ENCODE data around the gene GON7. TPM values are rescaled to one million over a fixed set of nuclear protein-coding genes. Genes with fewer than 3 reads are reported as not detected.

GON7 gene
- total and polyA plus RNA-seq, 7 donors: 7.4 to 49.3 (median 10.3) TPM

GRCh38 chr14:93156693-93157369 is 50.0 kb downstream of the GON7 start:
- Histone ChIP-seq H3K4me3 (no peak overlapping the region), H3K4me1 (no peaks in the 10 kb centered on the region), H3K9me3 (no peaks in the 10 kb centered on the region), H3K36me3 (ENCODE audit: insufficient read depth in 1 of 2, low read depth in 1 of 2) (no peaks in the 10 kb centered on the region), H3K27ac (no peak overlapping the region), H3K27me3 (ENCODE audit: insufficient read depth in 3 of 3, low read length in 2 of 3) (no peaks in the 10 kb centered on the region)
- TF ChIP-seq, protein P1, sequence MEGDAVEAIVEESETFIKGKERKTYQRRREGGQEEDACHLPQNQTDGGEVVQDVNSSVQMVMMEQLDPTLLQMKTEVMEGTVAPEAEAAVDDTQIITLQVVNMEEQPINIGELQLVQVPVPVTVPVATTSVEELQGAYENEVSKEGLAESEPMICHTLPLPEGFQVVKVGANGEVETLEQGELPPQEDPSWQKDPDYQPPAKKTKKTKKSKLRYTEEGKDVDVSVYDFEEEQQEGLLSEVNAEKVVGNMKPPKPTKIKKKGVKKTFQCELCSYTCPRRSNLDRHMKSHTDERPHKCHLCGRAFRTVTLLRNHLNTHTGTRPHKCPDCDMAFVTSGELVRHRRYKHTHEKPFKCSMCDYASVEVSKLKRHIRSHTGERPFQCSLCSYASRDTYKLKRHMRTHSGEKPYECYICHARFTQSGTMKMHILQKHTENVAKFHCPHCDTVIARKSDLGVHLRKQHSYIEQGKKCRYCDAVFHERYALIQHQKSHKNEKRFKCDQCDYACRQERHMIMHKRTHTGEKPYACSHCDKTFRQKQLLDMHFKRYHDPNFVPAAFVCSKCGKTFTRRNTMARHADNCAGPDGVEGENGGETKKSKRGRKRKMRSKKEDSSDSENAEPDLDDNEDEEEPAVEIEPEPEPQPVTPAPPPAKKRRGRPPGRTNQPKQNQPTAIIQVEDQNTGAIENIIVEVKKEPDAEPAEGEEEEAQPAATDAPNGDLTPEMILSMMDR (IDR thresholded peaks at IDR 0.05): no peak
- 43 to 60% (median 51%) methylated on average over 8 of the region's 8 CpGs for WGBS, 3 donors
- ATAC-seq: no peak
- intact Hi-C loops (cut with DNase I): no loop called here
- no peak for DNase-seq

DNA sequence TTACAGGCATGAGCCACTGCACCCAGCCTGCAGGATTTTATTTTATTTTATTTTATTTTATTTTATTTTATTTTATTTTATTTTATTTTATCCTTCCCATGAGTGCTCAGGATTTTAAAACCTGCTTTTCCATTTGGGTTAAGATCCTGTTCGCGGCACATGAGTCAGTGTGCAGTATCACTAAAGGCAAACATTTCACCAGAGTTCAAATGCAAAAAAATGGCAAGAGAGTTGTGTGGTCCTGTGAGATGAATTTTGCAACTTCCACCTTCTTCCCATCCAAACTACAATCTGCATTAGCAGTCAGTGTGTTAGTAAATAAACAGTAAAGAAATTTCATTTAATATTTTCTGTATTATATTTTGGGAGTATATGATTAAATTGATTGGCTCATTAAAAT is 51.2 kb downstream of the GON7 start:
- H3K27ac ChIP-seq: no peak overlapping the region
- ATAC-seq: no peak
- WGBS, 3 donors: 74 to 86% (median 78%) methylated on average over 2 of the region's 2 CpGs
- intact Hi-C loops (cut with DNase I): no loop called here
- DNase-seq: no peak
- H3K4me3 ChIP-seq: no peak overlapping the region
- H3K36me3 ChIP-seq (ENCODE audit: insufficient read depth in 1 of 2, low read depth in 1 of 2): no peaks in the 10 kb centered on the region
- no peaks in the 10 kb centered on the region for H3K27me3 ChIP-seq (ENCODE audit: insufficient read depth in 3 of 3, low read length in 2 of 3)
- TF ChIP-seq, protein P1 (IDR thresholded peaks at IDR 0.05): no peak
- H3K9me3 ChIP-seq: no peaks in the 10 kb centered on the region
- no peaks in the 10 kb centered on the region for H3K4me1 ChIP-seq

DNA sequence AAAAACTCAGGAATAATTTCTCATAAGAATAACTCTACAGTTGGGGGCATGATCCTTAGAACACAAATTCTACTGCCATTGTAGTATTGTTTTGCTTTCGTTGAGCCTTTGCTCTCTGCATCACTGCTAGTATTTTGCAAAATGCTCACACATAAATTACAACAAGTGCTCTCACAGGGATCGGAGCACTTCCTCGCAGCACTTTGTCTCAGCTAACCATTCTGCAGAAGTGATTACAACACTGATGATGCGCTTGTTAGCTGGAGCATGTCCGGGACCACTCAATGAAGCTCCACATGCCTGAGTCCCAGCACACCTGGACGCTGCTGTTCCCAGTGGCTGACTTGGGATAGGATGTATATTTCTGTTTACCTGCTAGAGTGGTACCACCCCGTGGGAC is 53.7 kb downstream of the GON7 start:
- ATAC-seq (no peak), DNase-seq (peak in 1 of 2 donors; percentile 20)
- H3K27me3 ChIP-seq (ENCODE audit: insufficient read depth in 3 of 3, low read length in 2 of 3): no peaks in the 10 kb centered on the region
- TF ChIP-seq, protein P1 (IDR thresholded peaks at IDR 0.05): no peak
- H3K27ac ChIP-seq: no peak overlapping the region
- H3K4me1 ChIP-seq: no peaks in the 10 kb centered on the region
- no peaks in the 10 kb centered on the region for H3K9me3 ChIP-seq
- no peak overlapping the region for H3K4me3 ChIP-seq
- WGBS, 3 donors: 57 to 65% (median 63%) methylated on average over 7 of the region's 7 CpGs
- intact Hi-C loops (cut with DNase I): no loop called here
- H3K36me3 ChIP-seq (ENCODE audit: insufficient read depth in 1 of 2, low read depth in 1 of 2): no peaks in the 10 kb centered on the region

Other genes with a start within 250 kb of the GON7 start
- 10 to 100 TPM; 33.7 to 51.0 (median 45.6) TPM for gene ITPK1, start 91.1 kb downstream of the GON7 start, total RNA-seq
- gene ITPK1, start 91.1 kb downstream of the GON7 start, polyA plus RNA-seq: 10 to 100 TPM; 30.0 to 61.1 (median 32.5) TPM
- gene MOAP1, start 22.2 kb downstream of the GON7 start, total RNA-seq: 10 to 100 TPM; 28.4 to 49.2 (median 35.1) TPM
- 10 to 100 TPM; 20.5 to 53.6 (median 22.6) TPM for gene MOAP1, start 22.2 kb downstream of the GON7 start, polyA plus RNA-seq
- gene LYSET, start 21.7 kb downstream of the GON7 start, total RNA-seq: 10 to 100 TPM; 19.7 to 30.1 (median 24.4) TPM
- gene LYSET, start 21.7 kb downstream of the GON7 start, polyA plus RNA-seq: 10 to 100 TPM; 29.1 to 50.1 (median 37.0) TPM
- 10 to 100 TPM; 11.5 to 22.0 (median 14.5) TPM for gene UBR7, start 191 bp upstream of the GON7 start, total RNA-seq
- gene UBR7, start 191 bp upstream of the GON7 start, polyA plus RNA-seq: 10 to 100 TPM; 16.6 to 32.6 (median 20.2) TPM
- 10 to 100 TPM; 18.9 to 24.9 (median 22.6) TPM for gene BTBD7, start 126.0 kb upstream of the GON7 start, total RNA-seq
- gene BTBD7, start 126.0 kb upstream of the GON7 start, polyA plus RNA-seq: 10 to 100 TPM in 1 of 3 donors, 1 to 10 TPM in 2; 6.0 to 13.3 (median 6.9) TPM
- under 1 TPM in 1 of 4 donors, not detected in 3; 0.54 TPM for gene COX8C, start 140.1 kb upstream of the GON7 start, total RNA-seq
- gene COX8C, start 140.1 kb upstream of the GON7 start, polyA plus RNA-seq: under 1 TPM in 1 of 3 donors, not detected in 2; 0.35 TPM
- under 1 TPM; 0.17 to 0.88 (median 0.53) TPM for gene UNC79, start 223.9 kb upstream of the GON7 start, total RNA-seq
- under 1 TPM; 0.03 to 0.56 (median 0.05) TPM for gene UNC79, start 223.9 kb upstream of the GON7 start, polyA plus RNA-seq